Measurements from ENCODE around the gene ZNF691.

DNA sequence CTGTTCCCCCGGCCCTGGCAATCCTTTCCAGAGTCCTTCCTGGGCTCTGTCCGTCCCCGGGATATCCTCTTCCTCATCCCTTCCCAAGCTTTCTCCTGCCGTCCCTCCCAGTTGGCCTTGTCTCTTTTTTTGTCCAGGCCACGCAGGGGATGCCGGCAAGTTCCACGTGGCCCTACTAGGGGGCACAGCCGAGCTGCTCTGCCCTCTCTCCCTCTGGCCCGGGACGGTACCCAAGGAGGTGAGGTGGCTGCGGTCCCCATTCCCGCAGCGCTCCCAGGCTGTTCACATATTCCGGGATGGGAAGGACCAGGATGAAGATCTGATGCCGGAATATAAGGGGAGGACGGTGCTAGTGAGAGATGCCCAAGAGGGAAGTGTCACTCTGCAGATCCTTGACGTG is 15.8 kb upstream of the ZNF691 start:
- TF ChIP-seq, protein P1, sequence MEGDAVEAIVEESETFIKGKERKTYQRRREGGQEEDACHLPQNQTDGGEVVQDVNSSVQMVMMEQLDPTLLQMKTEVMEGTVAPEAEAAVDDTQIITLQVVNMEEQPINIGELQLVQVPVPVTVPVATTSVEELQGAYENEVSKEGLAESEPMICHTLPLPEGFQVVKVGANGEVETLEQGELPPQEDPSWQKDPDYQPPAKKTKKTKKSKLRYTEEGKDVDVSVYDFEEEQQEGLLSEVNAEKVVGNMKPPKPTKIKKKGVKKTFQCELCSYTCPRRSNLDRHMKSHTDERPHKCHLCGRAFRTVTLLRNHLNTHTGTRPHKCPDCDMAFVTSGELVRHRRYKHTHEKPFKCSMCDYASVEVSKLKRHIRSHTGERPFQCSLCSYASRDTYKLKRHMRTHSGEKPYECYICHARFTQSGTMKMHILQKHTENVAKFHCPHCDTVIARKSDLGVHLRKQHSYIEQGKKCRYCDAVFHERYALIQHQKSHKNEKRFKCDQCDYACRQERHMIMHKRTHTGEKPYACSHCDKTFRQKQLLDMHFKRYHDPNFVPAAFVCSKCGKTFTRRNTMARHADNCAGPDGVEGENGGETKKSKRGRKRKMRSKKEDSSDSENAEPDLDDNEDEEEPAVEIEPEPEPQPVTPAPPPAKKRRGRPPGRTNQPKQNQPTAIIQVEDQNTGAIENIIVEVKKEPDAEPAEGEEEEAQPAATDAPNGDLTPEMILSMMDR (conservative IDR thresholded peaks at IDR 0.05; ENCODE audit: low read depth, low read length) = no peak
- no peak for TF ChIP-seq EZH2 (IDR thresholded peaks at IDR 0.05; ENCODE audit: borderline replicate concordance, low read depth, low read length, poor library complexity, severe bottlenecking)

Data from A673 (cell line).